IMR-90 (cell line): ENCODE data around the gene TBC1D22B.

Source experiments
- BHLHE40 ChIP-seq: fragments of 150-350 bp; IDR thresholded peaks from 2 replicates; pipeline ENCODE4 v1.6.1; 2016; ENCODE audit warnings: mild to moderate bottlenecking, low read depth, low read length
- CEBPB ChIP-seq: IDR thresholded peaks from 2 replicates; pipeline ENCODE4 v1.6.1; 2012; ENCODE audit warnings: low read depth, low read length, improper control_type of control experiment
- CHD1 ChIP-seq: IDR thresholded peaks from 2 replicates; pipeline ENCODE4 v1.6.1; 2012; ENCODE audit warnings: low read depth, low read length, improper control_type of control experiment
- FOS ChIP-seq: fragments of 150-350 bp; IDR thresholded peaks from 2 replicates; pipeline ENCODE4 v1.6.1; 2016; ENCODE audit warnings: low read depth, low read length
- MAZ ChIP-seq: IDR thresholded peaks from 2 replicates; pipeline ENCODE4 v1.6.1; 2012; ENCODE audit warnings: low read depth, mild to moderate bottlenecking, low read length, improper control_type of control experiment, moderate library complexity, borderline replicate concordance
- NFE2L2 ChIP-seq: fragments of 150-350 bp; IDR thresholded peaks from 2 replicates; pipeline ENCODE4 v1.6.1; 2016; ENCODE audit warnings: low read depth, mild to moderate bottlenecking, low read length
- POLR2A ChIP-seq: IDR thresholded peaks from 2 replicates; pipeline ENCODE4 v1.6.1; 2012; ENCODE audit warnings: mild to moderate bottlenecking, low read depth, low read length
- RCOR1 ChIP-seq: IDR thresholded peaks from 2 replicates; pipeline ENCODE4 v1.6.1; 2012; ENCODE audit warnings: mild to moderate bottlenecking, low read length, improper control_type of control experiment; ENCODE audit not compliant: insufficient replicate concordance
- SMC3 ChIP-seq: fragments of 150-350 bp; IDR thresholded peaks from 2 replicates; pipeline ENCODE4 v1.6.1; 2016; ENCODE audit warnings: low read depth, mild to moderate bottlenecking, antibody characterized with exemption, low read length, moderate library complexity
- TF ChIP-seq, protein P1 (sequence below): conservative IDR thresholded peaks from 2 replicates; pipeline ENCODE4 v1.5.1; 2012; ENCODE audit warnings: mild to moderate bottlenecking, low read depth, low read length, improper control_type of control experiment

DNA sequence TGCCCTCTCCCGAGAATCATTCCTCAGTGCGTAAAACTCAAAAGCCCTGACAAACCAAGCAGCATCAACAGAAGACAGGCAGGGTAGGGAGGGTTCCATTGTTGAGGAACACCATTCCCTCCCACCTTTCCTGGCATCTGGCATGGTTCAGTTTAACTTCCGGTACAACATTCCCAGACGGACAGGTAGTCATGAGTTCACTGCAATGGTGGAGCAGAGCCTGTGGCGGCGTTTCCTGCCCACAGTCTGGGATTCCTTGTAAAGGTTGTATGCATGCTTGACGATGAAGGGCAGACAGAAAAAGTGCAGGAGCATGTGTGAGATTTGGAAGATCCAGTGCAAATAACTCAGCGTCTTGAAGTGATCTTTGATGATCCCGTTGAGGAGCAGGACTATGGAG is 45.3 kb upstream of the TBC1D22B start:
- TF ChIP-seq, protein P1, sequence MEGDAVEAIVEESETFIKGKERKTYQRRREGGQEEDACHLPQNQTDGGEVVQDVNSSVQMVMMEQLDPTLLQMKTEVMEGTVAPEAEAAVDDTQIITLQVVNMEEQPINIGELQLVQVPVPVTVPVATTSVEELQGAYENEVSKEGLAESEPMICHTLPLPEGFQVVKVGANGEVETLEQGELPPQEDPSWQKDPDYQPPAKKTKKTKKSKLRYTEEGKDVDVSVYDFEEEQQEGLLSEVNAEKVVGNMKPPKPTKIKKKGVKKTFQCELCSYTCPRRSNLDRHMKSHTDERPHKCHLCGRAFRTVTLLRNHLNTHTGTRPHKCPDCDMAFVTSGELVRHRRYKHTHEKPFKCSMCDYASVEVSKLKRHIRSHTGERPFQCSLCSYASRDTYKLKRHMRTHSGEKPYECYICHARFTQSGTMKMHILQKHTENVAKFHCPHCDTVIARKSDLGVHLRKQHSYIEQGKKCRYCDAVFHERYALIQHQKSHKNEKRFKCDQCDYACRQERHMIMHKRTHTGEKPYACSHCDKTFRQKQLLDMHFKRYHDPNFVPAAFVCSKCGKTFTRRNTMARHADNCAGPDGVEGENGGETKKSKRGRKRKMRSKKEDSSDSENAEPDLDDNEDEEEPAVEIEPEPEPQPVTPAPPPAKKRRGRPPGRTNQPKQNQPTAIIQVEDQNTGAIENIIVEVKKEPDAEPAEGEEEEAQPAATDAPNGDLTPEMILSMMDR = no peak
- no peak for TF ChIP-seq MAZ
- TF ChIP-seq NFE2L2 = no peak
- TF ChIP-seq POLR2A = no peak
- no peak for TF ChIP-seq FOS
- TF ChIP-seq RCOR1 = no peak
- no peak for TF ChIP-seq CEBPB
- no peak for TF ChIP-seq CHD1
- TF ChIP-seq SMC3 = no peak
- TF ChIP-seq BHLHE40 = no peak
